A673 (cell line): ENCODE data around the gene ANKRD40. TPM values are rescaled to one million over a fixed set of nuclear protein-coding genes. Genes with fewer than 3 reads are reported as not detected.

Experiments
- BruUV-seq: library from RNA; stranded (reverse); fragments of 400-500 nt; replicated peaks from 2 replicates; lab custom pipeline; 2021; lab: Mats Ljungman, UMichigan
- CTCF ChIA-PET: fragments of 300-600 bp; sonication (Branson Sonifier 250); formaldehyde crosslinking; loops from one replicate; lab custom pipeline; 2022; ENCODE audit warnings: antibody characterized with exemption; lab: Charles Lee
- POLR2A ChIA-PET: fragments of 300-600 bp; sonication (Branson Sonifier 250); formaldehyde crosslinking; loops from one replicate; lab custom pipeline; 2022; ENCODE audit warnings: antibody characterized with exemption; ENCODE audit not compliant: low non-redundant PET; lab: Charles Lee
- DNase-seq: peaks from one replicate; pipeline ENCODE4 v3.0.0-alpha.2; 2015; ENCODE audit warnings: low spot score
- H3K27ac ChIP-seq: fragments of 200-600 bp; sonication (generic); 2 replicates; pipeline ENCODE4 v1.5.1; 2016; ENCODE audit warnings: mixed run types, low read depth, mild to moderate bottlenecking, mixed read lengths, antibody characterized with exemption, low read length; ENCODE audit not compliant: poor library complexity, severe bottlenecking
- H3K27me3 ChIP-seq: fragments of 200-600 bp; sonication (generic); replicated peaks from 2 replicates; pipeline ENCODE4 v1.6.1; 2017; ENCODE audit warnings: mixed run types, low read depth, mild to moderate bottlenecking, mixed read lengths, antibody characterized with exemption, low read length; ENCODE audit not compliant: insufficient read depth, poor library complexity
- H3K36me3 ChIP-seq: fragments of 200-600 bp; sonication (generic); 2 replicates; pipeline ENCODE4 v1.6.1; 2016; ENCODE audit warnings: mixed run types, mild to moderate bottlenecking, mixed read lengths, antibody characterized with exemption, low read length; ENCODE audit not compliant: insufficient read depth, poor library complexity, severe bottlenecking
- H3K4me1 ChIP-seq: fragments of 200-600 bp; sonication (generic); 2 replicates; pipeline ENCODE4 v1.6.1; 2017; ENCODE audit warnings: mixed run types, mild to moderate bottlenecking, mixed read lengths, antibody characterized with exemption, low read length; ENCODE audit not compliant: insufficient read depth, poor library complexity, severe bottlenecking
- H3K4me3 ChIP-seq: fragments of 200-600 bp; sonication (generic); 2 replicates; pipeline ENCODE4 v1.5.1; 2016; ENCODE audit warnings: low read depth, mixed run types, mild to moderate bottlenecking, mixed read lengths, low read length; ENCODE audit not compliant: poor library complexity, severe bottlenecking
- H3K9me3 ChIP-seq: fragments of 200-600 bp; sonication (generic); 2 replicates; pipeline ENCODE4 v1.6.1; 2016; ENCODE audit warnings: mixed run types, low read depth, mild to moderate bottlenecking, mixed read lengths, antibody characterized with exemption, low read length; ENCODE audit not compliant: poor library complexity, severe bottlenecking
- EZH2 ChIP-seq: fragments of 200-600 bp; sonication (generic); IDR thresholded peaks from 2 replicates; pipeline ENCODE4 v1.6.1; 2017; ENCODE audit warnings: borderline replicate concordance, low read depth, mild to moderate bottlenecking, mixed read lengths, antibody characterized with exemption, low read length; ENCODE audit not compliant: poor library complexity, severe bottlenecking
- intact Hi-C: fragments of 100-400 bp; cut with micrococcal nuclease; formaldehyde crosslinking; loops from one replicate; pipeline ENCODE4 v1.10.0; 2022; ENCODE audit not compliant: unreplicated experiment
- total RNA-seq: library from RNA; stranded (reverse); gene quantifications from 2 replicates; pipeline ENCODE4 v1.2.3, GENCODE V29; 2021
- TF ChIP-seq, protein P1 (sequence below): fragments of 300-800, 200-600 bp; sonication (generic); conservative IDR thresholded peaks from 2 replicates; pipeline ENCODE4 v1.5.1; 2017; ENCODE audit warnings: low read depth, mild to moderate bottlenecking, antibody characterized with exemption, low read length, moderate library complexity, mixed read lengths

ANKRD40 gene
- total RNA-seq, 1 experiment from 2014 or later: 54.2 TPM

DNA sequence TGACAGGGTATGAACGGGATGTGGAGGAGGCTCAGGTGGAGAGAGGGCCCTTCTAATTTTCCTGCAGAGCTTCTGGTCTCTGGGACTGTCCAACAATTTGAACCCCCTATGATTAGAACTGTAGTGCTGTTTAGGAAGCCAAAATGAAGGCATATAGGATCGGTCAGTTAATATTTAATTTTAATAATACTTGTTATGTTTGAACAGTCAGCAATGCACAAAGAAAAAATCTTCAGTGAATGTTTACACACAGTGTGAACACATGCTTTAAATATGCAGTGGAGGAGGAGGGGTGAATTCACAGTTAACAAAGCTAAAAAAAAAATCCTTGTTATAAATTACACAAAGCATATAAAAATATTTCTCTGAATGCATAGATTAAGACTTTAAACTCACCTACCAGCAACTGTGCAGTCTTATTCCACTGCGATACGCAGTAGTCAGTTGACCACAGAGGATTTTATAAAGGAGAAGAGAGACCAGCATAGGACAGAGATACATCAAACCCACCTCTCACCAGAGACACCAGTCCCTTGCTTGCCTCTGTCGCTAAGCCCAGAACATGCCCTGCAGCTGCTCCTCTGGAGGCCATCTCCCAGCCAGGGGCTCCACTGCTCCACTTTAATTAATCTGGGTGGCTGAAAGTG, 14.6 kb downstream of the ANKRD40 start:
- no TSS peak for BruUV-seq
- TF ChIP-seq EZH2: no peak
- TF ChIP-seq, protein P1, sequence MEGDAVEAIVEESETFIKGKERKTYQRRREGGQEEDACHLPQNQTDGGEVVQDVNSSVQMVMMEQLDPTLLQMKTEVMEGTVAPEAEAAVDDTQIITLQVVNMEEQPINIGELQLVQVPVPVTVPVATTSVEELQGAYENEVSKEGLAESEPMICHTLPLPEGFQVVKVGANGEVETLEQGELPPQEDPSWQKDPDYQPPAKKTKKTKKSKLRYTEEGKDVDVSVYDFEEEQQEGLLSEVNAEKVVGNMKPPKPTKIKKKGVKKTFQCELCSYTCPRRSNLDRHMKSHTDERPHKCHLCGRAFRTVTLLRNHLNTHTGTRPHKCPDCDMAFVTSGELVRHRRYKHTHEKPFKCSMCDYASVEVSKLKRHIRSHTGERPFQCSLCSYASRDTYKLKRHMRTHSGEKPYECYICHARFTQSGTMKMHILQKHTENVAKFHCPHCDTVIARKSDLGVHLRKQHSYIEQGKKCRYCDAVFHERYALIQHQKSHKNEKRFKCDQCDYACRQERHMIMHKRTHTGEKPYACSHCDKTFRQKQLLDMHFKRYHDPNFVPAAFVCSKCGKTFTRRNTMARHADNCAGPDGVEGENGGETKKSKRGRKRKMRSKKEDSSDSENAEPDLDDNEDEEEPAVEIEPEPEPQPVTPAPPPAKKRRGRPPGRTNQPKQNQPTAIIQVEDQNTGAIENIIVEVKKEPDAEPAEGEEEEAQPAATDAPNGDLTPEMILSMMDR: no peak
- no peaks in the 10 kb centered on the region for H3K9me3 ChIP-seq
- no peak for DNase-seq
- H3K36me3 ChIP-seq: peaks cover 53% of the 10 kb centered on the region
- CTCF ChIA-PET: no interaction called here
- H3K27me3 ChIP-seq: no peaks in the 10 kb centered on the region
- H3K27ac ChIP-seq: no peak overlapping the region
- intact Hi-C loops: no loop called here
- H3K4me1 ChIP-seq: no peaks in the 10 kb centered on the region
- POLR2A ChIA-PET: no interaction called here
- H3K4me3 ChIP-seq: no peak overlapping the region

- no peak for TF ChIP-seq EZH2
- TF ChIP-seq, protein P1: no peak
- Histone ChIP-seq H3K27ac (no peak overlapping the region), H3K4me1 (no peaks in the 10 kb centered on the region), H3K4me3 (no peak overlapping the region), H3K36me3 (peaks cover 47% of the 10 kb centered on the region), H3K9me3 (no peaks in the 10 kb centered on the region), H3K27me3 (no peaks in the 10 kb centered on the region)
- DNase-seq: no peak
- intact Hi-C loops: no loop called here
- ChIA-PET POLR2A (no interaction called here), CTCF (no interaction called here)
- BruUV-seq: no TSS peak
Observed at GRCh38 chr17:50692448-50693035, 15.2 kb downstream of the ANKRD40 start.

GRCh38 chr17:50691550-50692447, 15.9 kb downstream of the ANKRD40 start:
- no peaks in the 10 kb centered on the region for H3K9me3 ChIP-seq
- H3K36me3 ChIP-seq: peaks cover 39% of the 10 kb centered on the region
- no peak overlapping the region for H3K4me3 ChIP-seq
- no peak overlapping the region for H3K27ac ChIP-seq
- no peaks in the 10 kb centered on the region for H3K27me3 ChIP-seq
- ChIA-PET CTCF (no interaction called here), POLR2A (no interaction called here)
- intact Hi-C loops: no loop called here
- no TSS peak for BruUV-seq
- H3K4me1 ChIP-seq: no peaks in the 10 kb centered on the region
- TF ChIP-seq, protein P1: no peak
- no peak for TF ChIP-seq EZH2
- no peak for DNase-seq
